GM12801 (cell line): Measurements from ENCODE around the gene LCN10.

Experiments used
- TF ChIP-seq, protein P1 (sequence below): IDR thresholded peaks from one replicate; pipeline ENCODE4 v1.5.1; 2011; ENCODE audit warnings: control low read depth; ENCODE audit not compliant: insufficient read length; ENCODE audit errors: extremely low read depth

Gene LCN10

DNA sequence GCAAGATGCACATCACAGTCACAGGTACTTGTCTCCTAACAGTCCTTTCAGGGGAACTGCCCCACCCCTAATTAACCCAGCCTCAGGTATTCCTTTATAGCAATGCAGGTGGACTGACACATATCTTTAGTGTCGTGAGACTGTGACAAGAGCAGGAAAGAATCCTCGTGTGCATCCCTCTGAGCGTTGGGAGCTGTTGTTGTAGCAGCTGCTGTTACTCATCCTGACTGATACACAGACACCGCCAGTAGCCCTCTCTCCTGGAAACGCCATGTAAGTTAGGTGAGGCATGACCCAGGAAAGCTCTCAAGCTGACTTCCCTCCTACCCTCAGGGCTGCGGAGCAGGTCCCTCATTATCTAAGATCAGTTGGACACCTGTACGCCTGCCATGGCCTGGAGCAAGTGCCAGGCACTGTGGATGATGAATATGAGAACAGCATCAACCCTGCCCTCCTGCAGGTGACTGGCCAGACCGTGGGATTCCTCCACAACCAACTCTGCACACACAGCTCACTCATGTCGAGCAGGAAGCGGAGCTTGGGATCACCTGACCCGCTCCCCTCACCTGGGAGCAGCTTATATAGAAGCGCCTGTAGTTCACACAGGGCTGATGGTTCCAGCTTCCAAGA is 31.8 kb upstream of the LCN10 start:
- TF ChIP-seq, protein P1, sequence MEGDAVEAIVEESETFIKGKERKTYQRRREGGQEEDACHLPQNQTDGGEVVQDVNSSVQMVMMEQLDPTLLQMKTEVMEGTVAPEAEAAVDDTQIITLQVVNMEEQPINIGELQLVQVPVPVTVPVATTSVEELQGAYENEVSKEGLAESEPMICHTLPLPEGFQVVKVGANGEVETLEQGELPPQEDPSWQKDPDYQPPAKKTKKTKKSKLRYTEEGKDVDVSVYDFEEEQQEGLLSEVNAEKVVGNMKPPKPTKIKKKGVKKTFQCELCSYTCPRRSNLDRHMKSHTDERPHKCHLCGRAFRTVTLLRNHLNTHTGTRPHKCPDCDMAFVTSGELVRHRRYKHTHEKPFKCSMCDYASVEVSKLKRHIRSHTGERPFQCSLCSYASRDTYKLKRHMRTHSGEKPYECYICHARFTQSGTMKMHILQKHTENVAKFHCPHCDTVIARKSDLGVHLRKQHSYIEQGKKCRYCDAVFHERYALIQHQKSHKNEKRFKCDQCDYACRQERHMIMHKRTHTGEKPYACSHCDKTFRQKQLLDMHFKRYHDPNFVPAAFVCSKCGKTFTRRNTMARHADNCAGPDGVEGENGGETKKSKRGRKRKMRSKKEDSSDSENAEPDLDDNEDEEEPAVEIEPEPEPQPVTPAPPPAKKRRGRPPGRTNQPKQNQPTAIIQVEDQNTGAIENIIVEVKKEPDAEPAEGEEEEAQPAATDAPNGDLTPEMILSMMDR = no peak

DNA sequence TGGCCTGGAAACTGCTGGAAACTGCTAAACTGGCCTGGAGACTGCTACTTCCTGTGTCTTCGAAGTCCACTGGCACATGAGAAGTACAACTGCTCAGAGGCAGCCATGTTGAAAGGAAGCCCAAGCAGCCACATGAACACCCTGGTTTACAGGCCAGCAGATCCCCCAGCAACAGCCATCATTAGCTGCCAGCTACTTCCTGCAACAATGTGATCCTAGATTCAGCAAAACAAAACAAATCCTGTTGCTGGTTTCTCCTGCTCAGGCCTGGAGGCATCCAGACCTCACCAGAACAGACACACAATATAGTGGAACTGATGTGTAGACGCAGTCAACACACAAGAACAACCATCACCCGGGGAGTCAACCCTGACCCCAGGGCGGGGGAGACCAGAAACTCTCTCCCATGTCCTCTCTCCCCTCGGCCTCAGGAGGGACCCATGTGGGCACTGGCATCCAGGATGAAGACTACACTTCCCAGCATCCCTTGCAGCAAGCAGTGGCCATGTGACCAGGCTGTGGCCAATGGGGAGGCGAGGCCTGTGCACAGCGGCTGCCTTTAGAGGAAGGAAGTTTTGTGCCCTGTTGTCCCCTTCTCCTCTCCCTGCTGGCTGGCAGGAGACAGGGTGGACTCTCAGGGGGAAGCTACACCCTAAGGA is 30.8 kb upstream of the LCN10 start:
- TF ChIP-seq, protein P1 = no peak

DNA sequence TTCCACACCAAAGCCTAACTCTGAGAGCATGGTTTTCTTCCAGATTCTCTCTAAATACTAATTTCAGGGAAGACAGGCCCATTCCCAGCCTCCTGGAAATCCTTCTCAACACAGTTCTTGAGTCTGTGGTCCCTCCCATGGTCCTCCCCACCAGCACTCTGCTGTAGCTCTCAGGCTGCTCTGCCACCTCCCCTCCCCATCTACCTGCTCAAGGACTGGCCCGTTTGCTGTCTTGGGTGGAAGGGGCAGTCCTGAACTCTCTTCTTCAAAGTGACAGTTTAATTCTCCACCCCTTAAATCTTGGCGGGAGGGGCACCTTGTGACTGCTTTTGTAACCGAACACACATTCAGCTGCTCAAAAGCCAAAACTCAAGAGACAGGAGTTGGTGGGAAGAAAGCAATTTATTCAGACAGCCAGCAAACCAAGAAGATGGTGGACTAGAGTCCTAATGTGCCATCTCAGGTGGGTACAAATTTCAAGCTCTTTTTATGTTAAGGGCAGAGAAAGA is 29.2 kb upstream of the LCN10 start:
- TF ChIP-seq, protein P1 = no peak

DNA sequence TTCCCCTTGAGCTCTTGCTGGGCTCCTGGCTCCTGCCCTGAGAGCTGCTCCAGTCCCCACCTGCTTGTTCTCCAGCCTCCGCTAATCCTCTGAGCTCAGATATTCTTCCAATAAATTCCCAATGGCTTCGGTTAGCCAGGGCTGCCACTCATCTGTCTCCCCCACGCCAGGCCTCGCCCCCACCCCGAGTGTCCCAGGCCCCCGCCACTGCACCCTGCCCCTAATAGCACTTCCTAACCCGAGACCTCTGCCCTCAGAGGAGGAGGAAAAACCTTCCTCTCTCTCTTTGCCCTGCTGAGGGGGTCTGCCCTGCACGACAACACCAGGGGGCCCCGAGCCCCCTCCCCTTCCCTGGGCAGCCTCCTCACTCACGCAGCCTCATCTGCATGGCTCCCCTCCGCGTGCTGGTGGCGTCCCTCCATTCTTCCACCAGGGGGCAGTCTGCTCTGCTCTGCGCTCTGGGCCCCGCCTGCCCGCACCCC is 27.0 kb upstream of the LCN10 start:
- TF ChIP-seq, protein P1 = no peak

DNA sequence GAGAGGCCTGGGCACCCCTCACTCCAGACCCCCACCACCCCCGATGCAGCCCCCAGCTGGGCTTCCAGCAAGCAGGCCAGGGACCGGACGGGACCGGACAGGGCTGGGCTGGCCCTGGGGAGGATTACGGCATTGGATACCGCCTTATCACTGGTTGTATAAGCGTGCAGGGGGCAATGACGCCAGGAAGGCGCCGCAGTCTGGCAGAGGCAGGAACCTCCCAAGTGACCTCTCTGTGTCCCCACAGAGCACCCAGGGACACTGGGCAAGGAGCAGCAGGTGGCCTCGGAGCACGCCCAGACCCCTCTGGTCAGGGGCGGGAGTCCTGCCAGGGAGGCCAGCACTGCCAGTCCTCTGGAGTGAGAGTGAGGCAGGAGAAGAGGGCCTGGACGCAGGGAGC is 22.3 kb upstream of the LCN10 start:
- TF ChIP-seq, protein P1 = no peak

DNA sequence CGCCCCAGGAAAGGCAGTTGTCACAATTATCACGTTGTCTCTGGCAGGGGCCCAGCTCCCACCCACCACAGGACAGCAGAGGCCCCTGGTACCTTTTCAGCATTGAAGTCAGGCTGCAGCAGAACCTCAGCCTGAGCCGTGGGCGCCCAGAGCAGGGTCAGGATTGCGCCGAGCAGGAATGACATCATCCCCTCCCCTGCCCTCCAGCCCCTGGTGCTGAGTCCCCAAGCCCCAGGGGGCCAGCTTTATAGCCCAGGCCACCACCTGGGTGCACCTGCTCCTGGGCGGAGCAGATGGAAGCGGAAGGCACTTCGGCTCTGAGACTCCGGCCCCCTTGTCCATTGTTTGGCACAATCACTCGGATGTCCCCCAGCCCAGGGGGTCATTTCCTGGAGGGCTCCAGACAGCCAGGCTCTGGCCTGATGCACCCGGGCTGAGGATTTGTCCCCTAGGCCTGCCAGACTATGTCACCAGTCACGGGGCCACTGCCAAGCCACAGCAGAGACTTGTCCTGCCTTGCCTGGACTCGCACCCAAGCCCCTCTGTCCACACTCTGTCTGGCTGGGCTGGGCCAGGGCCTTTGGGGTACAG is 21.7 kb upstream of the LCN10 start, which contains the start of gene LCN15:
Gene LCN15, minus strand, starts transcription at position 218 of the 591 bp plus-strand sequence. Its CDS starts 30 bp downstream, at position 188.
- TF ChIP-seq, protein P1 = no peak

DNA sequence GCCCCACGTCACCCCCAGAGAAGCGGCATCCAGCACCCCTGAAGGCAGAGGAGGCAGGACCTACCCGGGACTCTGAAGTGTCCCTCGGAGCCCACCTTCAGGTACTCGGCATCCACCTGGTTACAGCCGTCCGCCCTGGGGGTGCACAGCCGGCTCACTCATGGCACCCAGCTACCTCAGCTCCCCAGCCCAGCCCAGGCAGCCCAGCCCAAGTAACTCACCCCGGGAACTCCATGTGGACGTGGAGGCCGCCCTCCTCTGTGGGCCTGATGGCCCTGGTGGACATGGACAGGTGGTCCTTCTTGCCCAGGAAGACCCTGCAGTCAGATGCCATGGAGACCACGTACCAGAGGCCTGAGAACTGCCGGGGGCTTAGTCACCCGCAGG is 20.9 kb upstream of the LCN10 start:
- TF ChIP-seq, protein P1 = no peak
